GM19438 (cell line): ENCODE measurements around the gene EAF1.
"Not testable (repeated sequence)": the region's sequence is repeated elsewhere in the genome, so short reads cannot be mapped to it uniquely, and the experiment has no call there.

Source experiments
- ATAC-seq: cut with Tn5 transposase; IDR thresholded peaks from one replicate; pipeline ENCODE4 v1.9.1; 2021; ENCODE audit warnings: low read depth; ENCODE audit not compliant: unreplicated experiment

Gene EAF1

DNA sequence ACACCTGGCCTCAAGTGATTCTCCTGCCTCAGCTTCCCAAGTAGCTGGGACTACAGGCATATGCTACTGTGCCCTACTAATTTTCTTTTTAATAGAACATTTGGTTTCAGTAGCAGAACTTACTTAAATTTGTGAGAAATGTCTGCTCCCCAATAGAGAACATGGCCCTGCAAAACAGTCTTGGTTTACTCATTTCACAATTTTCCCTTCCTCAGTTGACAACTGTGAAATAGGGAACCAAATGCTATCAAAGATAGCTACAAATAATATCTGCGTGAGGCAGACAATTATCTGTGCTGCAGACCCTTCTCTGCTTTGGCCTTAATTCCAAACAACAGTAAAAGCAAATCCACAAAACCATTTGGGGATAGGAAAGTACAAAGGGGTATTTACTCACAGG is 22.6 kb upstream of the EAF1 start:
- no peak for ATAC-seq

DNA sequence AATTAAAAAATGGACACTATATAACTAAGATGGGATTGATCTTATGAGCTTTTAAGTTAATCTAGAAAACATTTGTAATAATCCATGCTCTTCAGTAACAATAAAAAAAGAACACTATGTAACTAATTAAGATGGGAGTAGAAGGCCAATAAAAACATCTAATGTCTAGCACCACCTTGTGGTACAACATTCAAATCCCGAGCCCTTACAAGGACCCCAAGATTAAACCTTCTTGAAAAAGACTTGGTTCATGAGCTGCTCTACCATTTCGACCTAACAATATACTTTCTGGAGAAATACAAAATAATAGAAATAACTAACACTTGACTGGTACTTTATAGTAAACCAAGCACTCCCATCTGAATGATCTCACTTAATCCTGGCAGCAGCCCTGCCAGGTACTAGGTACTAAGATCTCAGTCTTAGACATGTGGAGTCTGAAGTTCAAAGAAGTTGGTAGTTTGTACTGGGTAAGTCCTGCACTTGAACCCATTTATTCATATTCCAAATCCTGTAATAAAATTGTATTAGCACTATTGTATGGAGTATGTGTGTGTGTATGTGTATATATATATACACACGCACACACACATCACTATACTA is 21.8 kb upstream of the EAF1 start:
- ATAC-seq, result peak; percentile 58

DNA sequence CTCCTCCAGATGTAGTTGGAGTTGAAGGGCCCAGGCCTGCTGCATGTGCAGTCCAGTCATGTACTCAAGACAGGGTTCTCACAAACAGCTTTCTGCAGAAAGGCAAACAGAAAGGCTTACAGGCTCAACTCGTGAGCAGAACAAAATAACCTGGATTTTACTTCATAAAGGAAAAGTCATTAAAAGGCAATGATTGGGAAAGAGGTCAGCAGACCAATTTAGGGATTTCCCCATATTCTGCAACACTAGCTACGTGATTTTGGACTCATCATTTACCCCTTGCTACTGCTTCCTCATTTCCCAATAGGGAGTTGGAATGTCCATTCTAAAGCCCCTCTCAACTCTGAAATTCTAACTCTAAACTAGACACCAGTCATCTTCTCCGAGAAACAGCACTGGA is 18.2 kb upstream of the EAF1 start:
- no peak for ATAC-seq

DNA sequence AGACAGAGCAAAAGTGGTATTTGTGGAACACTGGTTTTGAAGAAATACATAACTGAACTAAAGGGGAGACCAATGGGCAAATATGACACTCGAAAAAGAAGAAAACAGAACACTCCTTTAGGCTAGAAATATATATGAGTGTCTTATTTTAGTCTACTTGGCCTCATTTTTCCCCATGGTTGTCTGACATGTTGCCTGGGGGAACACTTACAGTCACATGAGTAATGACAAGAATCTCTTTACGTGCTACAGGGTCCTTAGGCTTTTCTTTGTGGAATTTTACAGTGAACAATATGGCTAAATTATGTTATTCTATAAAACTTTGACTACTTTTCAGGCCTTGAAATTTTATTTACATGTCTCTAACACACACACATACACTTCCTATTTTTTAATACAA is 17.6 kb upstream of the EAF1 start:
- ATAC-seq, result no peak

DNA sequence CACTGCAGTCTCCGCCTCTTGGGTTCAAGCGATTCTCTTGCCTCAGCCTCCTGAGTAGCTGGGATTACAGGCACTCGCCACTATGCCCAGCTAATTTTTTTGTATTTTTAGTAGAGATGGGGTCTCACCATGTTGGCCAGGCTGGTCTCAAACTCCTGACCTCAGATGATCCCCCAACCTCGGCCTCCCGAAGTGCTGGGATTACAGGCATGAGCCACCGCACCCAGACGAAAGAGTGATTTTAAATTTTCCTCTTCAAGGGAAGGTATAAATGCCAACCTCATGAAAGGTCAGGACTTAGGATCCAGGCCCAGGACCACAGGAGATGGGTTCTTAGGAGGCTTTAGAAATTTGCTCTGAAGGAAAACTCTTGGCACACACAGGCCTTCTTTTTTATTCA is 16.4 kb upstream of the EAF1 start:
- ATAC-seq, result not testable (repeated sequence)

DNA sequence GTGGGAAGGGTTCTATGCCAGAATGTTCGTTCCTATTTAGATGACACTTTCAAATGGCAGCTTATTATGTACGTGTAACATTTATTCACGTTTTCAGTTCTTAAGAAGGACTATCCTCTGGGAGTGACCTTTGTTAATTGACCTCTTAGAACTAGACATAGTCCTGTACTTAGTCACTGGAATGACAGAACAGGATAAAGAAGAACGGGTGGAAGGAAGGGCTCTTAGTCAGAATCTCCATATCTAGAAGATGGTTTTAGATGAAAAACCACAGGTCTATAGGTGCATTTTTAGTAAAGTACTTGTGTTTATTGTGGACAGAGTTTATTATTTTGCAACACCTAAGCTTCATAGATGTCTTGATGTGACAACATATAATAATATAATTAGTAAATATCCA is 6.5 kb upstream of the EAF1 start:
- ATAC-seq, result no peak

DNA sequence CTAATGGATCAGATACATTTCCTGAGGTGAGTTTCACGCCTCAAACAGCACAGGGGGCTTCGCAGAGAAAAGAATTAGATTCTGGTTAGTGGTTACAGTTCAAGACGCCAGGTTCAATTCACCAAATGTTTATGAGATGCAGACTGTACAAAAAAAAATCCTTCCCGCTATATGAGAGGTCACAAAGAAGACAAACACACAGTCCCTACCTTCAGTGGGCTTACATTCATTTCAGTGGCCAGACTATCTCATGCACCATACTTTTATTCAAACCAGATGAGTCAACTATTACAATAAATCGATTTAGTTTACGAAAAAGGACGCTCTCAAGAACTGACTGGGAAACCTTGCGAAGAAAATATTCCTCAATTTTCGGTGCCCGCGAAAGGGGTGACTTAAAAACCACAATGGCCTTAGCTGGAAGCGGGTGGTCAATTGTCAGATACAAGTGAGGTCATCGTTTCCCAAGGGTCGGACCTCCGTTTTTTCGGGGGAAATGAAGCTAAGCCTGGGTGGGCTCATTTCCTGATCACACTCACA is 749 bp upstream of the EAF1 start:
- ATAC-seq, result no peak

DNA sequence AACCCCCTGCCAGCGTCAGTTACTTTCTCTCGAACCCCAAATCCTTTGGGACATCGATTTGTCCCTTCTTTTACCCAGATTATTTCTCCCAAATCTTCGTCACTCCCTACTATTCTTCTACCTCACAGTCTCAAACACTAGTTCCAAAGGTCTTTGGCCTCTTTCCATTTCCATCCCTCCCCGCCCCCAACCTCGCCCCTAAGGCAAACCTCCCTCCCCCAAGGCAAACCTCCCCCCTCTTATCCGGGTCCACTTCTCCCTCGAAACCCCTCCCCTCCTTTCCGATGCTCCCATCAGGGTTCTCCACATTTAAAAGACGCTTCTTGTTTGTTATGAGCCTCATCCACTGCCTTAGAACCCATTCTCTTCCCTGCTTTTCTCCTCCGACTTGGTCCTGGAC is 583 bp downstream of the EAF1 start:
- ATAC-seq, result no peak

DNA sequence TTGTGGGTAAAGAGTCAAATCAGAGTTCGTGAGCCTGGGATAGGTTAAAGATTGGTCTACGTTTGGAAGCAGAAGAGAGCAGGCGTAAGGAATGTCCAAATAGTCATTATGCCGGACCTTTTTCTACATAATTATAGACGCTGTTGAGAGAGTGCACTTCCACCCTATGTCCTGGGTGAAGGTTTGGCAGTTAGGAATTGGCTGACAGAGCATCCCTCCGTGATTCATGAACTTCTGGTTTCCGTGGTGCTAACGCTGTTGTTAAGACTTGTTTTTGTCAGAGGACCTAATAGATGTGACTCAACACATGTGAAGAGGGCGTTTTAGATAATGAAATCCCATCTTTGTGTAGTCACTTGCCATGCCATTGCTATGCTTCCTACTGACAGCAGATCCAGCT is 1.1 kb downstream of the EAF1 start:
- no peak for ATAC-seq

DNA sequence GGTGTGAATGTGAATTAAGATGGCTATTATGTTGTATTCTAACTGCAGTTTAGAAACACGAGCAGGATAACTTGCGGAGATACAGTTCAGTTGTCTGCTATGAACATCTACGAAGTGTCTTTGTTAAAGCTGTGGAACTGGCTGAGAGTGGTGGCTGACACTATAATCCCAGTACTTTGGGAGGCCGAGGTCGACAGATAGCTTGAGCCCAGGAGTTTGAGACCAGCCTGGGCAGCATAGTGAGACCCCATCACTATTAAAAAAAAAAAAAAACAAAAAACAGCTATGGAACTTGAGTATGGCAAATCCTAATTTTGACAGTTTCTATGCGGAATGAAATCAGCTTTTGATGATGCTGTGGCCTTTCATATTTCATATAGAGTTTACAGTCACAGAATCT is 1.7 kb downstream of the EAF1 start:
- ATAC-seq, result no peak

DNA sequence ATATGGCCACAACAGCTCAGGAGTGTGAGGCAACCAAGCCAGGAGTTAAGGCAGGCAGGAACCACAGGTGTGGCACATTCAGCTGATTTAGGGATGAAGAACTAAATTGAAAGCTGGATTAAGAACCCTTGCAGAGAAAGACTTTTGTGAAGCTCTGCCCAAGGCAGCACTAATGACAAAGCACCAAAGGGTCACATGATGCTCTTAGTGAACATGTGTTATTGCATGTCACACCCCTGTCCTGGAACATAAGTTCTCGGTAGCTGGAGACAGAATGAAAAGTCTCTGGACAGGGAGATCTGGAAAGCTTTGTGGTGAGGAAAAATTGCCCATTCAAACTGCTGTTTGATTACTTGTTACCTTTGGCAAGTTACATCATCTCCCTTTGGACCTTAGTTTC is 3.2 kb downstream of the EAF1 start:
- ATAC-seq, result no peak

DNA sequence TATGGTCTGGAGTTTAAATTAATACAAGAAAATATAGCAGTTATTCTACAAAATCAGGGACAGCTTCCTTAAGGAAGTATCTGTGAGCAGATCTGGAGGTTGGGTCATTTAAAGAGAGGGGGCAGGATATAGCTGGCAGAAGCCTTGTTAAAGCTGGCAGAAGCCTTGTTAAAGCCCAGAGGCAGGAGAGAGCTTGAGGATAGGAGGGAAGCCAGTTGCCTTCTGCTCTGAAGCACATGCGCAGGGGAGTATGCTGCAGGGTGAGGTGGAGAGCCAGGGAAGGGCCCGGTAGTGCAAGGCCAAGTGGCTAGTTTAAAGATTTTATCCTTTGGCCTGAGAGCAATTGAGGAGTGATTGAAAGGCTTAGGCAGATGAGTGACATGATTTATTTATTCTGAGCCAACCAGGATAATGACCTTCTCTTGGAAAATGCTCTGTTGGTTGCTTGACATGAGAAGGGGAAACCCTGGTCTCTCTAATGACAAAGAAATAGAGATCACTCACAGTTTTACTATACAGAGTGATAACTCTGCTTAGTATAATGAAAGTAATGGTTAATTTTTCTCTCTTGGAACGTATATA is 3.9 kb downstream of the EAF1 start:
- no peak for ATAC-seq

DNA sequence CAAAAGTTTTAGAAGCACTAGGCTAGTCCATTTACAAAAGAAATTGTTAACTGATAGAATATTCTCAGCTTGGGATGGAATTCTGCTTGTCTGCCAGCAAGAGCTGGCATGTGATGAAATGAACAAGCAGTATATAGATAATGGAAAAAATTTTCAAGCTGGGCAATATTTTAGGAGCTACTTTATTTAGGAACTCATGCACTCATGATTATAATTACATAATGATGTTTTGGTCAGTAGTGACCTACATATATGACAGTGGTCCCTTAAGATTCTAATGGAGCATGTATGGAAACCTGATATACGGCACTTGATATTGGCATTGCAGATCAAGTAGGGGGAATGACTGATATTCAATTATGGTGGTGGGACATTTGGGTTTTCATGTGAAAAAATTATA is 6.1 kb downstream of the EAF1 start:
- ATAC-seq, result no peak

DNA sequence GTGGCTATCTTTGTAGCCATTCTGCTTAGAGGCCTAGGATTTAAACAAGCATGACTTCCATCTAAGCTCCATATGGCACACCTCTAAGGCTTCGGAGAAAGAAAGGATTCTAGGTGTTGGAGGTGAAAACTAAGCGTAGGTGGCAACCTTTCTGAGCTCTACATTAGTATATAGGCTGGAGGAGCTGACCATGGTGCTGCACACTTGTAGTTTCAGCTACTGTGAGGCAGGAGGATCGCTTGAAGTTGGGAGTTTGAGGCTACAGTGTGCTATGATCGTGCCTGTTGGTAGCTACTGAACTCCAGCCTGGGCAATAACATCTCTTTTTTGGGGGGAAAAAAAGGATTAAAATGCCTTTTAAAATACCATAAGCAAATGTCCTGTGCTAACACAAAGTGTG is 7.4 kb downstream of the EAF1 start:
- no peak for ATAC-seq

DNA sequence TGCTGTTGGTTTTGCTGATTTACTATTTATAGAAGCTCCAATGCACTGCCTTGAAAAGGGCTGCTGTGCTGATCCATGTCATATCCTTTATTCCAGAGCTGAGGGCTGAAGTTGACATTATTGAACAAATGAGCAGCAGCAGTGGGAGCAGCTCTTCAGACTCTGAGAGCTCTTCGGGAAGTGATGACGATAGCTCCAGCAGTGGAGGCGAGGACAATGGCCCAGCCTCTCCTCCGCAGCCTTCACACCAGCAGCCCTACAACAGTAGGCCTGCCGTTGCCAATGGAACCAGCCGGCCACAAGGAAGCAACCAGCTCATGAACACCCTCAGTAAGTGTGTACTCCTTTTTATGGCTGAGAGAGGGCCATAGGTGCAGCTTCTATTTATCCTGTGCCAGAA is 8.8 kb downstream of the EAF1 start:
- ATAC-seq, result no peak

DNA sequence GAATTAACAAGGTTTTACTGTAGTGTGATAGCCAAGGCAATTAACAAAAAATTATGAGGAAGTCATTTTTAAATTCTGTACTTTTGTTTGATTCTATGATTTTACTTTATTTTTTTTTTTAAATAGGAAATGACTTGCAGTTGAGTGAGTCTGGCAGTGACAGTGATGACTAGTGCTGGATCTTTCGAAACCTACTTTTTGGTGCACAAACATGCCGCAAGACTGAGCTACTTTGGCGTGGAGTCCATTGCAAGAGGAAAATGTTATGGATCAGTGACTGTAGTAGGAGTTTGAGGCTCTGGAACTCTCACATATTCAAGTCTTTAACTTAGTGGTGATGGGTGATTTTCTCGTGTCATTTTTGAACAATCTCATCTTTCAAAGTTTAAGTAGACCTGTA is 11.6 kb downstream of the EAF1 start:
- no peak for ATAC-seq

DNA sequence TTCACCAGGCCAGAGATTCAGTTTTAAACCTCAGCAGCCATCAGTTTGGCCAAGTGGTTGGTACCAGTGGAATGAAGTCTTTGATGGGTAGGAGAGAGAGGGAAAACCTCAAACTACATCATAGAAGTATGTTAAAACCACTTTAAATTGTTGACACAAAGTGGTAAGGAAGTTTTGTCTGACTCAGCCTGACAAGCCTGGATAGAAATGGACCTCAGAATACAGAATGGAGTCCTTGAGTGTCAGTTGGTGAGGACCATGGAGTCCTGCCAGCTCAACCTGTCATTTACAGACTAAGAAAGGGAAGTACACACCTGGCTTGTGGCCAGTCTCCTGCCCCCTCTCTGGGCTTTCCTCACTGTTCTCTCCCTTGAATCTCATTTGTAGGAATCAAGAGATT is 12.1 kb downstream of the EAF1 start:
- no peak for ATAC-seq

DNA sequence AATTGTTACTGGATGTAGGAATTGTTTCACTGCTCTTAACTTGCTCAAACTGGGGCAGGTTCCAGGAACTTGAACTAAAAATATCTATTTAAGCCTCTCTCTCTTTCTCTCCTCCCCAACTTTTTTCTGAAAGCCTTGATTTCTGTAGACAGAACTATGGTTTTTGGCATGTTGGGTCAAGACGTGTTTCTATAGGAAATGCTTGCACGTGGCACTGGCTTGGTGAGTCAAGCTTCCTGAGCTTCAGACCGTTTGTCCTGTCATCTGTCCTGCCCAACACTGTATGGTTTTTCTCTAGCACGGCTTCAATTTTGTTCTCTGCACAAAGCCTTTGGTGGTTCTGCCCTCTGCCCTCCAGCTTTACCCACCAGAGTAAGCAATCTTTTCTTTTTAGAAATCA is 13.5 kb downstream of the EAF1 start:
- no peak for ATAC-seq

DNA sequence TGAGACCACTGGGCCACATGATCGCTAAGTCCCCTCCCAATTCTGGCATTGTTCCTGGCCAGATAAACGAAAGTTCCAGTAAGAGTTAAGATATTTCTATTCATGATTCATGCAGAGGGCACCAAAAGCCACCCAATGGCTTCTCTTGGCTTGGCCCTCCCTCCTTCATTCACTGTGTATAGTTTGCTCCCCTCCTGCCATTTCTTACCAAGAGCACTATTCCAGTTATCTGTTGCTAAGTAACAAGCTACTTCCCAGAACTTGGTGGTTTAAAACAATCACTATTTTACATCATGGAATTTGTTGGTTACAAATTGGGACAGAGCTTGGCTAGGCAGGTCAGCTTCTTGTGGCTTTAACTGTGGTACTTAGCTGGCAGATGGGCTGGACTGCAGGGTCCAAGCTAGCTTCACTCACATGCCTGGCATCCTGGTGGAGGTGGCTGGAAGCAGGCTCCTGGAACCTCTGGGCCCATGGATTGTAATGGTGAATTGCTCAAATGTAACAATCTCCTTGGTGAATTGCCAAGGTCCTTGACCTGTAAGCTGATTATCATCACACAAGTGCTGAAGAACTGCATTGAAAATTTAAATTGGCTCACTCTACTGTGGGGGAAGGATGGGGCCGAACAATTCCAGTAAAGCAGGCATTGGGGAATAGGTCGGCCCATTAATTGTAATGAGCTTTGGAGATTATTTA is 16.6 kb downstream of the EAF1 start:
- no peak for ATAC-seq

DNA sequence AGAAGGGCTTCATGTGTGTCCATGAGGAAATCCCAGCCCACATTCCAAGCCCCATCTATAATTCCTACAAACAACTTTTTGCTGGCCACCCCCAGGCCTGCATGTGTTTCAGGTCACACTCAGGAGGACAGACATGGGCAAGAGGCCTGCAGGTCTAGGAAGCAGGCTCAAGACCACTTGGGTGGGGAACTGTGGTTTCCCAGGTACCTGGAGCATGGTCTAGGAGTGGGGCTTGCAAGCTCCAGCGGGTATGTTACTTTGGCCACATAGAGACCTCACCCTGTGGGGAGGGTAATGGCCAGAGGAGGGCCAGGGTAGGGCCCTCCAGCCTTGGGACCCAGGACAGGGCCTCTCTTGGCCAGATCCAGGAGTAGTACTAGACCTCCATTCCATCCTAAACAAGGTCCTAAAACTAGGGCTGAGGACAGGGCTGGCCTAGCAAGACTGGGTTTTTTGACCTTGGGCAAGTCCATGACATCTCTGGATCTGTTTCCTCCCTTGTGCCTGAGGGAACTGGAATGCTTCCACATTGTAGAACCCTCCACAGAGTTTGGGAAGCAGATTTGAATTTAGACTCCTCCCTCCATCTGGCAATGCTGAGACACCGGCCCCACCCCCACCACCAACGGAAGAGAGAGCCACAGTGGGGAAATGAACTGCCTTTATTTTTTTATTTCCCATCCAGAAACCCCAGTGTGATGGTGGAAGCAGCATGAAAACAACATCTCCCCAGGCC is 22.3 kb downstream of the EAF1 start:
- no peak for ATAC-seq

DNA sequence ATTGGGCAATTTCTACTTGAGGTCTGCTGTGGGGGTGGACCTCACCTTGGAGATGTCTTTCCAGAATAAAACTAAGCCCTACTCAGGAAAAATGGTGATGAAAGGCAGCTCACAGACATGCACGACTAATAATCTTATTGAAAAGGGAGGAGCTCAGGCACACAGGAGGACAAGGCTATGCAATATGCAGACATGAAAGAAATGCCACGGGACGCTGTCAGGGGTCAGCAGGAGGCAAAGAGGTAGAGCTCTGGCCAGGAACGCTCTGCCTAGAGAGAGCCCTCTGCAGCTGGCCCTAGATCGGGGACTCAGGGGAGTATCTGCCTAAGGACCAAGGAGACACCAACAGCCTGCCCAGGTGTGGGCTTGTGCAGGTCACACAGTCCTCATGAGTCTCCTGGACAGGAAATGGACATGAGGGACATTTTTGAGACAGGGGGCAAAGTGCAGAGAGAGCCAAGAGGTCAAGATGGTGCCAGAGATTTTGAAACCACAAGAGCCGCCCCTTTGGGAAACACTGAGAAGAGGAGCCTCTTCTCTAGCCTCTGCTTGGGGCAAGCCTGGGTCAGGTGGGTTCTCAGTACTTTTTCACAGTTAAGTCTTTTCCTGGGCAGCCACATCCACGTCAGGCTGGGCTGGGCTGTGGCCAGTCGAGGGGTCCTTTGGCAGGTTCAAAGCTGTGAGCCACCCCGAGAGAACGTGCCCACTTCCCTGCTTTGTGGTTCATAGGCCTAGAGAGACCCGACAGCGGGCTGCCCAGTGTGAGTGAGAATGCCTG is 23.2 kb downstream of the EAF1 start:
- no peak for ATAC-seq
